NCI-H345 (cell line): Measurements from ENCODE around the gene PRKCE.
"Not testable (repeated sequence)": the region's sequence is repeated elsewhere in the genome, so short reads cannot be mapped to it uniquely, and the experiment has no call there.

Source experiments
- DNase-seq: peaks from one replicate; lab custom pipeline; 2025; lab: John Stamatoyannopoulos, UW

Gene PRKCE

GRCh38 chr2:46194856-46195255 lies 543.4 kb downstream of the PRKCE start:
- no peak for DNase-seq

- no peak for DNase-seq
Observed at GRCh38 chr2:46195819-46196218, 544.3 kb downstream of the PRKCE start.

- DNase-seq, result no peak
Observed at GRCh38 chr2:46196871-46197462, 545.5 kb downstream of the PRKCE start.

- DNase-seq, result no peak
Observed at GRCh38 chr2:46197672-46198071, 546.2 kb downstream of the PRKCE start.

- no peak for DNase-seq
Observed at GRCh38 chr2:46198164-46198883, 546.8 kb downstream of the PRKCE start.

GRCh38 chr2:46198966-46199365 lies 547.5 kb downstream of the PRKCE start:
- no peak for DNase-seq

DNA sequence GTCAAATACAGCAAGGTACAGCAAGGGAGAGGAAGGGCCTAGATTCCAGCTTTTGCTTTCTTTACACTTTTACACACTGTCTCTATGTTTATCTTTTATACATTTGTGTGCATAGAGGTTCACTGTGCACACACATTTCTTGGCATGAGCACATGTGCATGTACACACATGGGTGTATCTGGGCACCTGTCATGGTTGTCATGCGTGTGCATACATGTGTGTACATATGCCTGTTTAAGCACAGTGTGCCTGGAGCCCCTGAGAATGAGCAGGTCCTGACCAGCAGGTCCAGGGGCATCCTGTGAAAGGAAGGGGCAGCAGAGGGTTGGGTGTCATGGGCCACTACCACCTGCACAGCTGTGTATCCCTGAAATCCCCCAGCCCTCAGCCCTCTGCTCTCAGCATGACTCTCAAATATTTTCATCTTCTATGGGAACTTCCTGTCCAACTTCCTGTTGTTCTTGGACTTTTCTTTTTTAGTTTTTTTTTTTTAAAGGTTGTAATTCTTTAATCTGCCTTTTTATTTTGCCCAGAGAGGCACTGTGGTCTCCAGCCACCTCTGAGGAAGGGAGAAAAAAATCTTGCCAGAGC lies 548.7 kb downstream of the PRKCE start:
- no peak for DNase-seq

GRCh38 chr2:46200861-46201605 lies 549.6 kb downstream of the PRKCE start:
- no peak for DNase-seq

DNA sequence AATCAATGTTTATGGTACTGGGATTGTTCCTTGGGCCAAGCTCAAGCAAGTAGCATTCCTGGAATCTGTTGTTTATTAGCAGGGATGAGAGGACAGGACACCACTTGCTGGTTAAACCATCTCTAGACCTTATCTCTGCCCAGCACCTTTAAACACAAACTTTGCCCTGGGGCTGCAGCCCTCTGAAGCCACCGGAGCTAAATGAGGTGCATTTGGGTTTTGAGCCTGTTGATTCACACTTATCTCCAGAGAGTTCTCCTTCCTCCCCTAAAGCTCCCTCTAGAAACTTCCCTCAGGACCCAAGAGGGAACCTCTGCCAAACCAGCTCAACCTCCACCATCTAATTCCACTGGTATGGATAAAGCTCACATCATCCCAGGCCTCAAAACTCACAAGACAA lies 551.0 kb downstream of the PRKCE start:
- no peak for DNase-seq

GRCh38 chr2:46202987-46203386 lies 551.5 kb downstream of the PRKCE start:
- DNase-seq, result no peak

- DNase-seq, result not testable (repeated sequence)
Observed at GRCh38 chr2:46203636-46204035, 552.2 kb downstream of the PRKCE start.

DNA sequence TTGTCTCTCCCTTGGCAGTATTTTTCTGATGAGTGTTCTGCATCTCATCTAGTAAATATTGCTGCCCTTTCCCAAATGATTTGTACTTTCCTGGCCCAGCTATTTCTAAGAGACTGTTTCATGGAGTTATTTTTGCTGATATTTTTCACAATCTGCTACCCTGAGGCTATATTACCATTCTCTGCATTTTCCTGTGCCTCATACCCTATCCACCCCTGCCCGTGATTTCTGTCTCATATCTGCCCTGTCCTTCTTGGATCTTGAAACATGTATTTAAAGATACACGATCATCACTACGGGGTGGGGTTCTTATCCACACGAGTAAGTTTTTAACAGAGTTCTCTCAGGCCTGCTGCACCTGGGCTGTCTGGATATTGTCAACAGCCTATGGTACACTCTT lies 556.1 kb downstream of the PRKCE start:
- no peak for DNase-seq

DNA sequence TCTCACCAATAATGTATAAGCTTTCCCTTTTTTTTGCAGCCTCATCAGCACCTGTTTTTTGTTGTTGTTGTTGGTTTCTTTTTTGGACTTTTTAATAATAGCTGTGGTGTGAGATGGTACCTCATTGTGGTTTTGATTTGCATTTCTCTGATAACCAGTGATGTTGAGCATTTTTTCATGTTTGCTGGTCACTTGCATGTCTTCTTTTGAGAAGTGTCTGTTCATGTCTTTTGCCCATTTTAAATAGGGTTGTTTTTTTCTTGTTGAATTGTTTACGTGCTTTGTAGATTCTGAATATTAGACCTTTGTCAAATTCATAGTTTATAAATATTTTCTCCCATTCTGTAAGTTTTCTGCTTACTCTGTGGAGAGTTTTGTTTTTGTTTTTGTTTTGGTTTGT lies 557.3 kb downstream of the PRKCE start:
- no peak for DNase-seq

- DNase-seq, result no peak
Observed at GRCh38 chr2:46210063-46210462, 558.6 kb downstream of the PRKCE start.

- DNase-seq, result no peak
Observed at GRCh38 chr2:46211461-46211860, 560.0 kb downstream of the PRKCE start.

GRCh38 chr2:46213906-46214305 lies 562.4 kb downstream of the PRKCE start:
- DNase-seq, result no peak

GRCh38 chr2:46216213-46216612 lies 564.7 kb downstream of the PRKCE start:
- no peak for DNase-seq

- DNase-seq, result not testable (repeated sequence)
Observed at GRCh38 chr2:46223514-46223913, 572.0 kb downstream of the PRKCE start.

GRCh38 chr2:46225150-46225625 lies 573.7 kb downstream of the PRKCE start:
- DNase-seq, result no peak

GRCh38 chr2:46225730-46226129 lies 574.3 kb downstream of the PRKCE start:
- DNase-seq, result no peak

DNA sequence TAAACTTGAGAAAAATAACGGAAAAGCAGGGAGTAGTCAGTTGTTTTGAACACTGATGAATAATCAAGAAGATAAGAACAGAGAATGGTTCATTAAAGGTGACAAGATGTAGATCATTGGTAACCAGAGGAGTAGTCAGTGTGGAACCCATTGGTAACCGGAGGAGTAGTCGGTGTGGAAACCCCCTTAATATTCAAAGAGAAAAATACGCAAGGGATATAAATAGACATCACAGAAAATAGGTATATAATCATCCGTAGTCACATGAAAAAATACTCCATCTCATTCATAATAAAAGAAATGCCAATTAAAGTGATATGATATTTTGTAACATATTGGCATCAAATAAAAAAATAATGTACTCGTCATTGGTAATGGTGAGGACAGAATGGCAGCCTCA lies 575.1 kb downstream of the PRKCE start:
- no peak for DNase-seq

GRCh38 chr2:46227022-46227421 lies 575.5 kb downstream of the PRKCE start:
- DNase-seq, result no peak
